Memory B cell (primary cell): ENCODE results near the gene ARL8B.
A peak's percentile ranks its signal among the peaks of the same experiment; 100 is the strongest.

Source experiments
- ATAC-seq: fragments of 150-1000 bp; cut with Tn5 transposase; 2 replicates; pipeline ENCODE4 v1.10.0; 2021; ENCODE audit warnings: low read depth, mild to moderate bottlenecking, moderate library complexity
- DNase-seq, 2 donors: peaks; one replicate each; pipeline ENCODE4 v3.0.0; 2022; ENCODE audit warnings: low spot score in 2 of 2
- H3K27ac Mint-ChIP-seq: one replicate; pipeline ENCODE4 v1.8.0; 2022; ENCODE audit warnings: mild to moderate bottlenecking, moderate library complexity, mixed read lengths
- H3K27me3 Mint-ChIP-seq: one replicate; pipeline ENCODE4 v1.8.0; 2022; ENCODE audit warnings: mixed read lengths
- H3K36me3 Mint-ChIP-seq: one replicate; pipeline ENCODE4 v1.8.0; 2022; ENCODE audit warnings: mild to moderate bottlenecking, mixed read lengths
- H3K4me1 Mint-ChIP-seq: one replicate; pipeline ENCODE4 v1.8.0; 2022; ENCODE audit warnings: mixed read lengths
- H3K4me3 Mint-ChIP-seq: one replicate; pipeline ENCODE4 v1.8.0; 2022; ENCODE audit warnings: mild to moderate bottlenecking, moderate library complexity, mixed read lengths
- H3K9me3 Mint-ChIP-seq: one replicate; pipeline ENCODE4 v1.8.0; 2022; ENCODE audit warnings: mixed read lengths

ARL8B gene

GRCh38 chr3:5191555-5192304, 69.6 kb downstream of the ARL8B start:
- Mint-ChIP-seq H3K36me3 (peaks cover 27% of the 10 kb centered on the region), H3K27me3 (no peaks in the 10 kb centered on the region), H3K27ac (peak overlapping the region; percentile 92), H3K9me3 (no peaks in the 10 kb centered on the region), H3K4me1 (peaks cover 47% of the 10 kb centered on the region), H3K4me3 (peak overlapping the region; percentile 75)
- ATAC-seq (no peak), DNase-seq (no peak)

- Mint-ChIP-seq H3K27me3 (no peaks in the 10 kb centered on the region), H3K36me3 (peaks cover 37% of the 10 kb centered on the region), H3K9me3 (peaks cover 3% of the 10 kb centered on the region), H3K27ac (peak overlapping the region; percentile 92), H3K4me1 (peaks cover 57% of the 10 kb centered on the region), H3K4me3 (peak overlapping the region; percentile 75)
- ATAC-seq (no peak), DNase-seq (no peak)
Measured at GRCh38 chr3:5192571-5193365, 70.7 kb downstream of the ARL8B start.

- Mint-ChIP-seq H3K27me3 (no peaks in the 10 kb centered on the region), H3K4me1 (peaks cover 66% of the 10 kb centered on the region), H3K4me3 (peak overlapping the region; percentile 31), H3K9me3 (peaks cover 3% of the 10 kb centered on the region), H3K27ac (peak overlapping the region; percentile 97), H3K36me3 (peaks cover 36% of the 10 kb centered on the region)
- DNase-seq (no peak), ATAC-seq (no peak)
Measured at GRCh38 chr3:5194341-5194740, 72.2 kb downstream of the ARL8B start.

GRCh38 chr3:5194801-5195509, 72.9 kb downstream of the ARL8B start:
- H3K4me3 Mint-ChIP-seq = peak overlapping the region; percentile 18
- H3K4me1 Mint-ChIP-seq = peaks cover 68% of the 10 kb centered on the region
- peak overlapping the region; percentile 97 for H3K27ac Mint-ChIP-seq
- DNase-seq (no peak), ATAC-seq (no peak)
- H3K9me3 Mint-ChIP-seq = peaks cover 3% of the 10 kb centered on the region
- H3K36me3 Mint-ChIP-seq = peaks cover 37% of the 10 kb centered on the region
- no peaks in the 10 kb centered on the region for H3K27me3 Mint-ChIP-seq

- Mint-ChIP-seq H3K4me3 (peak overlapping the region; percentile 8), H3K27ac (peak overlapping the region; percentile 97), H3K27me3 (no peaks in the 10 kb centered on the region), H3K36me3 (peaks cover 34% of the 10 kb centered on the region), H3K4me1 (peaks cover 65% of the 10 kb centered on the region), H3K9me3 (peaks cover 3% of the 10 kb centered on the region)
- ATAC-seq (no peak), DNase-seq (no peak)
Measured at GRCh38 chr3:5195605-5196004, 73.5 kb downstream of the ARL8B start.

GRCh38 chr3:5197022-5197421, 74.9 kb downstream of the ARL8B start:
- DNase-seq (no peak), ATAC-seq (no peak)
- Mint-ChIP-seq H3K4me3 (peak overlapping the region; percentile 68), H3K9me3 (peaks cover 3% of the 10 kb centered on the region), H3K27me3 (no peaks in the 10 kb centered on the region), H3K4me1 (peaks cover 59% of the 10 kb centered on the region), H3K36me3 (peaks cover 37% of the 10 kb centered on the region), H3K27ac (peak overlapping the region; percentile 97)

- DNase-seq = peak in 1 of 2 donors; percentile 39
- Mint-ChIP-seq H3K27me3 (no peaks in the 10 kb centered on the region), H3K27ac (peak overlapping the region; percentile 97), H3K36me3 (peaks cover 37% of the 10 kb centered on the region), H3K4me3 (peak overlapping the region; percentile 68), H3K9me3 (peaks cover 3% of the 10 kb centered on the region), H3K4me1 (peaks cover 52% of the 10 kb centered on the region)
- ATAC-seq = peak; percentile 65
Measured at GRCh38 chr3:5197470-5198312, 75.6 kb downstream of the ARL8B start.

- no peak for ATAC-seq
- Mint-ChIP-seq H3K27ac (peak overlapping the region; percentile 97), H3K9me3 (peaks cover 3% of the 10 kb centered on the region), H3K4me1 (peaks cover 49% of the 10 kb centered on the region), H3K36me3 (peaks cover 41% of the 10 kb centered on the region), H3K4me3 (peak overlapping the region; percentile 62), H3K27me3 (no peaks in the 10 kb centered on the region)
- DNase-seq = no peak
Measured at GRCh38 chr3:5198313-5198677, 76.2 kb downstream of the ARL8B start.

- peak overlapping the region; percentile 97 for H3K27ac Mint-ChIP-seq
- peaks cover 37% of the 10 kb centered on the region for H3K36me3 Mint-ChIP-seq
- DNase-seq (peak; percentile 31 to 50), ATAC-seq (peak; percentile 78)
- H3K4me1 Mint-ChIP-seq = peaks cover 44% of the 10 kb centered on the region
- H3K4me3 Mint-ChIP-seq = peak overlapping the region; percentile 55
- H3K9me3 Mint-ChIP-seq = peaks cover 3% of the 10 kb centered on the region
- no peaks in the 10 kb centered on the region for H3K27me3 Mint-ChIP-seq
Measured at GRCh38 chr3:5198986-5199731, 77.1 kb downstream of the ARL8B start.

GRCh38 chr3:5201536-5201935, 79.4 kb downstream of the ARL8B start:
- H3K36me3 Mint-ChIP-seq = peaks cover 43% of the 10 kb centered on the region
- H3K4me1 Mint-ChIP-seq = peaks cover 36% of the 10 kb centered on the region
- peak overlapping the region; percentile 62 for H3K27ac Mint-ChIP-seq
- H3K4me3 Mint-ChIP-seq = no peak overlapping the region
- DNase-seq = no peak
- ATAC-seq = no peak
- no peaks in the 10 kb centered on the region for H3K27me3 Mint-ChIP-seq
- H3K9me3 Mint-ChIP-seq = peaks cover 3% of the 10 kb centered on the region

- Mint-ChIP-seq H3K27me3 (no peaks in the 10 kb centered on the region), H3K36me3 (peaks cover 41% of the 10 kb centered on the region), H3K27ac (peak overlapping the region; percentile 78), H3K4me1 (peaks cover 29% of the 10 kb centered on the region), H3K9me3 (peaks cover under 1% of the 10 kb centered on the region), H3K4me3 (no peak overlapping the region)
- ATAC-seq (no peak), DNase-seq (no peak)
Measured at GRCh38 chr3:5202222-5202621, 80.1 kb downstream of the ARL8B start.

- peaks cover 46% of the 10 kb centered on the region for H3K36me3 Mint-ChIP-seq
- no peaks in the 10 kb centered on the region for H3K9me3 Mint-ChIP-seq
- H3K27ac Mint-ChIP-seq = peak overlapping the region; percentile 97
- H3K4me3 Mint-ChIP-seq = peak overlapping the region; percentile 54
- ATAC-seq (peak; percentile 99), DNase-seq (peak in 1 of 2 donors; percentile 42)
- H3K27me3 Mint-ChIP-seq = no peaks in the 10 kb centered on the region
- H3K4me1 Mint-ChIP-seq = peaks cover 10% of the 10 kb centered on the region
Measured at GRCh38 chr3:5205165-5205941, 83.3 kb downstream of the ARL8B start.
